ENCODE data around the gene TUB. TPM values are rescaled to one million over a fixed set of nuclear protein-coding genes. Genes with fewer than 3 reads are reported as not detected.

TUB gene
- total RNA-seq, 1 donor from 2014 or later, result 2.9 TPM

- DNase-seq (ENCODE audit: low spot score), result peak; percentile 85
- peaks cover 10% of the 10 kb centered on the region for H3K36me3 Mint-ChIP-seq (ENCODE audit: low read depth, unreplicated experiment)
- peaks cover 3% of the 10 kb centered on the region for H3K27me3 Mint-ChIP-seq (ENCODE audit: unreplicated experiment)
- TF ChIP-seq CTCF (IDR thresholded peaks at IDR 0.05; ENCODE audit: unreplicated experiment), result peak; percentile 75
- peak overlapping the region; percentile 22 for H3K27ac Mint-ChIP-seq (ENCODE audit: unreplicated experiment)
- peaks cover 15% of the 10 kb centered on the region for H3K4me1 Mint-ChIP-seq (ENCODE audit: unreplicated experiment)
- no peaks in the 10 kb centered on the region for H3K9me3 Mint-ChIP-seq (ENCODE audit: unreplicated experiment)
- H3K4me3 Mint-ChIP-seq (ENCODE audit: unreplicated experiment), result peak overlapping the region; percentile 17
Measured at GRCh38 chr11:8099291-8099899, 18.4 kb downstream of the TUB start.

- TF ChIP-seq CTCF (IDR thresholded peaks at IDR 0.05; ENCODE audit: unreplicated experiment), result no peak
- peaks cover 15% of the 10 kb centered on the region for H3K4me1 Mint-ChIP-seq (ENCODE audit: unreplicated experiment)
Measured at GRCh38 chr11:8100158-8100557, 19.1 kb downstream of the TUB start.

DNA sequence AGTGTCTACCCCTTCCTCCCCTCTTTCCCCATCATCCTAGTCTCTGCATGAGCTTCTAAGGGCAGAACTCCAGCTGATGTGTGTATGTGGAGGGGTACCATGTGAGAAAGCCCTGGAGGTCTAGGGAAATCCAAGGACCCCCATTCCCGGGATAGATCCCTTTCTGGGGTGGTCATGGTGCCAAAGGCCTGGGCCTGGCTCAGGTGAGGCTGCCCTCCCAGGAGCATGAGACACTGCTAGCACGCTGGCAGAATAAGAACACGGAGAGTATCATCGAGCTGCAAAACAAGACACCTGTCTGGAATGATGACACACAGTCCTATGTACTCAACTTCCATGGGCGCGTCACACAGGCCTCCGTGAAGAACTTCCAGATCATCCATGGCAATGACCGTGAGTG lies 19.6 kb downstream of the TUB start:
- no peak for DNase-seq (ENCODE audit: low spot score)
- Mint-ChIP-seq H3K27me3 (ENCODE audit: unreplicated experiment) (peaks cover 3% of the 10 kb centered on the region), H3K4me3 (ENCODE audit: unreplicated experiment) (no peak overlapping the region), H3K9me3 (ENCODE audit: unreplicated experiment) (no peaks in the 10 kb centered on the region), H3K36me3 (ENCODE audit: low read depth, unreplicated experiment) (peaks cover 10% of the 10 kb centered on the region), H3K27ac (ENCODE audit: unreplicated experiment) (no peak overlapping the region), H3K4me1 (ENCODE audit: unreplicated experiment) (peaks cover 11% of the 10 kb centered on the region)
- TF ChIP-seq CTCF (IDR thresholded peaks at IDR 0.05; ENCODE audit: unreplicated experiment), result no peak

More at GRCh38 chr11:8100158-8100557, 19.1 kb downstream of the TUB start:
- H3K27ac Mint-ChIP-seq (ENCODE audit: unreplicated experiment), result no peak overlapping the region
- DNase-seq (ENCODE audit: low spot score), result no peak
- H3K9me3 Mint-ChIP-seq (ENCODE audit: unreplicated experiment), result no peaks in the 10 kb centered on the region
- peaks cover 10% of the 10 kb centered on the region for H3K36me3 Mint-ChIP-seq (ENCODE audit: low read depth, unreplicated experiment)
- H3K27me3 Mint-ChIP-seq (ENCODE audit: unreplicated experiment), result peaks cover 3% of the 10 kb centered on the region
- H3K4me3 Mint-ChIP-seq (ENCODE audit: unreplicated experiment), result no peak overlapping the region

GRCh38 chr11:8101421-8101820 lies 20.4 kb downstream of the TUB start:
- no peak for TF ChIP-seq CTCF (IDR thresholded peaks at IDR 0.05; ENCODE audit: unreplicated experiment)
- no peaks in the 10 kb centered on the region for H3K27me3 Mint-ChIP-seq (ENCODE audit: unreplicated experiment)
- H3K4me3 Mint-ChIP-seq (ENCODE audit: unreplicated experiment), result no peak overlapping the region
- H3K9me3 Mint-ChIP-seq (ENCODE audit: unreplicated experiment), result no peaks in the 10 kb centered on the region
- H3K4me1 Mint-ChIP-seq (ENCODE audit: unreplicated experiment), result peaks cover 3% of the 10 kb centered on the region
- H3K36me3 Mint-ChIP-seq (ENCODE audit: low read depth, unreplicated experiment), result peaks cover 10% of the 10 kb centered on the region
- DNase-seq (ENCODE audit: low spot score), result peak; percentile 1
- no peak overlapping the region for H3K27ac Mint-ChIP-seq (ENCODE audit: unreplicated experiment)

- no peaks in the 10 kb centered on the region for H3K9me3 Mint-ChIP-seq (ENCODE audit: unreplicated experiment)
- peaks cover 5% of the 10 kb centered on the region for H3K4me1 Mint-ChIP-seq (ENCODE audit: unreplicated experiment)
- H3K4me3 Mint-ChIP-seq (ENCODE audit: unreplicated experiment), result no peak overlapping the region
- DNase-seq (ENCODE audit: low spot score), result peak; percentile 1
- peaks cover 10% of the 10 kb centered on the region for H3K36me3 Mint-ChIP-seq (ENCODE audit: low read depth, unreplicated experiment)
- no peaks in the 10 kb centered on the region for H3K27me3 Mint-ChIP-seq (ENCODE audit: unreplicated experiment)
- TF ChIP-seq CTCF (IDR thresholded peaks at IDR 0.05; ENCODE audit: unreplicated experiment), result no peak
- no peak overlapping the region for H3K27ac Mint-ChIP-seq (ENCODE audit: unreplicated experiment)
Measured at GRCh38 chr11:8102296-8102915, 21.4 kb downstream of the TUB start.
